HL-60 (cell line): ENCODE results near the gene RRM1.

Experiments used
- CTCF ChIP-seq: IDR thresholded peaks from one replicate; pipeline ENCODE4 v1.5.1; 2011; ENCODE audit warnings: low read length, control low read depth, inconsistent platforms; ENCODE audit not compliant: insufficient read depth
- POLR2AphosphoS5 ChIP-seq: IDR thresholded peaks from 2 replicates; pipeline ENCODE4 v1.6.1; 2012; ENCODE audit warnings: low read depth

GRCh38 chr11:4061700-4062099 is 32.9 kb upstream of the RRM1 start:
- TF ChIP-seq CTCF (no peak), POLR2AphosphoS5 (no peak)
